Mucosa of gallbladder (tissue), 1 donor: ENCODE measurements around the gene WDR18. TPM values are rescaled to one million over a fixed set of nuclear protein-coding genes. Genes with fewer than 3 reads are reported as not detected.
"Not testable (repeated sequence)": the region's sequence is repeated elsewhere in the genome, so short reads cannot be mapped to it uniquely, and the experiment has no call there.

Source experiments
- DNase-seq: peaks from one replicate; pipeline ENCODE4 v3.0.0-alpha.2; 2020; ENCODE audit warnings: low spot score
- total RNA-seq: library from RNA; stranded (reverse); gene quantifications from one replicate; pipeline ENCODE4 v1.2.1, GENCODE V29; 2021
- donor health status: DM: no; HTN: no; CAD: no.

WDR18 gene
- total RNA-seq, 1 donor from 2014 or later, result 52.5 TPM

- DNase-seq, result no peak
Observed at GRCh38 chr19:950352-951066, 33.6 kb upstream of the WDR18 start.

GRCh38 chr19:952049-952679, 32.0 kb upstream of the WDR18 start:
- no peak for DNase-seq

GRCh38 chr19:952680-953444, 31.3 kb upstream of the WDR18 start:
- no peak for DNase-seq

GRCh38 chr19:953445-954271, 30.5 kb upstream of the WDR18 start:
- DNase-seq, result no peak

GRCh38 chr19:954272-954671, 29.9 kb upstream of the WDR18 start:
- DNase-seq, result no peak

- no peak for DNase-seq
Observed at GRCh38 chr19:954672-955494, 29.3 kb upstream of the WDR18 start.

- no peak for DNase-seq
Observed at GRCh38 chr19:955803-956765, 28.1 kb upstream of the WDR18 start.

- no peak for DNase-seq
Observed at GRCh38 chr19:956766-957440, 27.2 kb upstream of the WDR18 start.

- not testable (repeated sequence) for DNase-seq
Observed at GRCh38 chr19:957578-957977, 26.6 kb upstream of the WDR18 start.

- no peak for DNase-seq
Observed at GRCh38 chr19:958967-959855, 24.9 kb upstream of the WDR18 start.

- DNase-seq, result no peak
Observed at GRCh38 chr19:960020-960419, 24.1 kb upstream of the WDR18 start.

- no peak for DNase-seq
Observed at GRCh38 chr19:960601-960938, 23.6 kb upstream of the WDR18 start.

- no peak for DNase-seq
Observed at GRCh38 chr19:961866-962620, 22.1 kb upstream of the WDR18 start.

GRCh38 chr19:962683-963400, 21.3 kb upstream of the WDR18 start:
- no peak for DNase-seq

- no peak for DNase-seq
Observed at GRCh38 chr19:963486-963951, 20.6 kb upstream of the WDR18 start.

GRCh38 chr19:964116-964520, 20.0 kb upstream of the WDR18 start:
- DNase-seq, result no peak
